Stimulated activated CD4-positive, alpha-beta T cell treated with anti-CD3 and anti-CD28 coated beads, Interleukin-2, amount 100 ng/mL, for 24 hours (primary cell): ENCODE results near the gene DSCAML1.
A peak's percentile ranks its signal among the peaks of the same experiment; 100 is the strongest.

Experiments used
- DNase-seq, 2 donors: peaks; one replicate each; pipeline ENCODE4 v3.0.0-alpha.2; 2020

DSCAML1 gene

DNA sequence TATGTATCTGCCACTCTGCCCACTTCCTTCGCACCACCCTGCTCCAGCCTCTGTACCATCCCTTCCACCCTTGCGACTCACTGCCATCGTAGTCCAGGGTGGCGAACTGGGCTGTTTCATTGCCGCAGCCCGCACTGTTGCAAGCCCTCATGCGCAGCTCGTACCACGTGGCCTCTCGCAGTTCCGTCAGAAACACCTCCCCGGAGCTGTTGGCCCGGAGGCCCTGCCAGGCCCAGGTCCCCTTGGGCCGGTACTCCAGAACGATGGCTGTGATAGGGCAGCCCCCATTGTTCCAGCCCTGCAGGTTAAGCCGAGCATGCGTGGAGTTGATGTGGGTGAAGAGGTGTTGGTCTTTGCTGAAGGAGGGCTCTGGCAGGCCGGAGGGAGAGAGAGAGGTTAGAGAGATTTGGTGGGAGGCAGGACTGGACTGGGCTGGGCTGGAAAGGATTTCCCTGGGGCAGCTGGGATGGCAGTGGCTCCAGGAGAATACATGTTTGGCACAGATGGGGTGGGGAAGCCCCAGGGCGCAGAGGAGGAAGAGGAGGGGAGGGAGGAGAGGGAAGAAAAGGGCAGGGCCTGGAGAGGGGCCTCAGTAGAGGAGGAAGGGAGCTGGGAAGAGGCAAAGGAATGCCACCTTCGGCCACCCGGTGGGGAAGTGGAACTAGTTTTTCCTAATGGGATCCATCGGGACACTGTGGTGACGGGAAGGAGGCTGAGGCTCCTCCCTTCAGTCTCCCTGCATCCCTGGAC is 359.8 kb downstream of the DSCAML1 start:
- DNase-seq, result no peak

DNA sequence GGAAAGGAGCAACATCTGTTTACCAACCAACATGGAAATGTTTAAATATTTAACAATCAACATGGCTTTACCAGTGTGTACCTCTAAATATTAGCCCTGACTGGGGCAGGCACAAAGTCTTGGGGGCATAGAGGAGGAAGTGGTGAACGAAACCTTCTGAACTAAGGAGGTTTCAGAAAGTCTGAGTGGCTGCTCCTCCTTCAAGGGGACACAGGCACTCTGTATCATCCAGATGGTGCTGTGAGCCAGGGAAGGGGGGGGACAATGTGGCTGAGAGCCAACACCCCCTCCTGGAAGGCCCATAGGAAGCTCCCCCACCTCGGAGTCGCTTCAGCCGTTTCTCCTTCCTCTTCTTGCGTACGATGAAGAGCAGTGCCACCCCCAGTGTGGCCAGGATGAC is 361.7 kb downstream of the DSCAML1 start:
- no peak for DNase-seq

DNA sequence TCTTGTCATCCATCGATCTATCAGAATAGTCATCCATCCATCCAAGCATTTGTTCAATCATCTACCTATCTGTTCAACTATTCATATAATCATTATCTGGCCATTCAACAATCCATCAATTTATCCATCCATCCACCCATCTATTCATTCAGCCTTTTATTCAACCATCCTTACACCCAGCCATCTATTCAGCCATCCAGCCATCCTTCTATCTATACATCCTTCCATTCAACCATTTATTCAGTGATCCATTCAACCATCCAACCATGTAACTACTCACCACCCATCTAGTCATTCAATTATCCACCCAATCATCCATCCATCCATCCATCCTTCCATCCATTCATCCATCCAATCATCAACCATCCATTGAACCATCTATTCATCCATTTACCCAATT is 362.5 kb downstream of the DSCAML1 start:
- DNase-seq, result no peak

DNA sequence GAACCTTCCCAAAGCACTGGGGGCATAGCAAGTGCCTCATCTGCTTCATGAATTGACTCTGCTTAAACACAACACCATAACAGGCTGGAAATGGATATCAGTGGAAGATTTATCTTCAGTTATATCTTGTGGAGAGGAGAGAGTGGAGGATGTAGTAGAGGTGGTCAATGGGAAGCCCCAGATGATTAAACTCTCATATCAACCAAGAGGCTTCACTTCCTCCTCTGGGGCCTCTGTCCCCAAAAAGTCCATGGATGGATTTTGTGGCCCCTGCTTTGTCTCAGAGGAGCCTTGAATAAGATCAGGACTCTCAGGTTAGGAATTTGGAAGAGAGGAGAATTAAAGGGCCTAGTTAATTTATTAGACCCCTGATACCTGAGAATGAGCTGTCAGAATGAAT is 363.3 kb downstream of the DSCAML1 start:
- no peak for DNase-seq

DNA sequence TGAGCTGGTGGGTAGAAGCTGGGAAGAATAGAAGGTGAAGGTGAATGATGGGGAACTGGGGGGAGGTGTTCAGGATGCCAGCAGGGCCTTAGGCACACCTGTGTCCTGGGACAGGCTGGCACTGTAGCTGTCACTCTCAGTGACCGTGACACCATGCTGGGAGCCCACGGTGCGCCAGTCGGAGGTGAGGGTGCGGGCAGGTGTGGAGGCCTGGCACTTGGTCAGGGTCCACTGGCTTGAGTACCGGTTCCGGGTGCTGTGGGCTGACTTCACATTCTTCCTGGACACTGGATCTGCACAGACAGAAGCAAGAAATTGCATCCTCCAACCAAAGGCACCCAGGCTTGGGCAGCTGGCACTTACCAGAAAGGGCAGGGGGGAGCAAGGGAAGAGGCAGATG is 365.6 kb downstream of the DSCAML1 start:
- DNase-seq, result no peak

DNA sequence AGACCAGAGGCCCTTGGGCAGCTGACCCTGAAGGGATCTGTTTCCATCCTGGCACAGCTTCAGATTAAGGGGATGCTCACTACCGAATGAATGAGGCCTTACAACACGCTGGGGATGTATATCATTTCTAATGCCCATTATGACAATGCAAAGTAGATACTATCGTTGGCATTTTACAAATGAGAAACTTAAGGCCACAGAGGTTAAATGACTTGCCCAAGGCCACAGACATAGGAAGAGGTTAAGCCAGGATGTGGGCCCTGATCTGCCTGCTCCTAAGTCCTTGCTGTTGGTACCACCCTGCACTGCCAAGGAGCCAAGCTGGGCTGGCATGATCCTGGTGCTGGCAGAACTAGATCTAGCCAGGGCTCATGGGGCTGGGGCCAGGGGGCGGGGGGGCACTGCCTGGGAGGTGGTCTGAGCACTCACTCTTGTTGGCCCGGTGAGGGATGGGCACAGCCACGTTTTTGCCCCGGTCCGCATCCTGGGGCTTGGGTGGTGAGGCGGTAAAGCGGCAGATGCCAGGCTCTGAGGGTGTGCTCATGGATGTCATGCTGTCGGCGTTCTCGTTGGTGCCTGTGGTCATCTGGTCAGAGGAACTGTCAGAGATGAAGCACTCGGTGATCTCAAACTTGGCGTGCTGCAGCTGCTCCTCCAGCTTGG is 366.6 kb downstream of the DSCAML1 start:
- no peak for DNase-seq

DNA sequence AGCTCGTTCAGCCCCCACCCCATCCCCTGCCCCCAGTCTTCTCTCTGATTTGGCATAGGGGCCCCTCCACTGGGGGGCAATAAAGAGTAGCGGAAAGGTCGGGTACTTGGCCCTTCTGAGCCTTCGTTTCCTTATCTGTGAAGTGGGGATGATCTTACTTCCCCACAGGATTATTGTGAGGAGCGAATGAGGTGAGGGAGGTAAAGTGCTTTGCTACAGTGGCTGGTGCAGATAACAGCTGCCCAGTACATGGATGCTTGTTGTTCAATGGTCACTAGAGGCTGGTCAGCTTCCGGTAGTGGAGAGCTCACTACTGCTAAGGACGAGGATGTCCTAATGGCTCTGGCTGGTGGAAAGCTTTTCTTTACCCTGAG is 368.2 kb downstream of the DSCAML1 start:
- DNase-seq, result no peak

DNA sequence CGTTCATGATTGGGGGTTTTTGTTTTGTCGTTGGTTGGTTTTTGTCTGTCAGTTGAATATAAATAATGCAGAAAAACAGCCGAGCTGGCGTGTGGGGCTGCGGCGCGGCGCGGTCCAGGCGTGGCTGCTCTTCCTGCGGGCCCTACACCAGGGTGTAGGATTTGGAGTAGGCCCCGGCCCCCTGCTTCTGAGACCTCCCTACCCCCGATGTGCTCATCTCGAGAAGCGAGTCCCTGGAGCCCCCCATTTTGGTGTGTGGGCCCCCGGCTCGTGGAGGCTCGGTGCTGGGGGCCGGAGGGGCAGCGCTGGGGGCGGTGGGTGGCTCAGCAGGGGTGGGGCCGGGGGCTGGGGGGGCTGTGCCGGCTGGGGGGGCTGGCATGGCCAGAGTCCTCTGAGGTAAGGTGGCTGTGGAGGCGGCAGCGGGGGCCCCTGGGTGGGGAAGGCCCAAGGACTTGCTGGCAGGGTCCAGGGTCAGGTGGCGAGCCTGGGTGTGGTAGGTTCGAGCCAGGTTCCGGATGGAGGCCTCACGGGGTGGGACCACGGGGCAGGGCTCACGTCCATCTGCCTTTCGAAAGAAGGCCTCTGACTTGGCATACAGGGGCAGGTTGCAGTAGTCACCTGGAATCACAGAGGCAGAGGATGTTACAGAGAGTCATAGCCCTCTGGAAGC is 368.7 kb downstream of the DSCAML1 start:
- no peak for DNase-seq

DNA sequence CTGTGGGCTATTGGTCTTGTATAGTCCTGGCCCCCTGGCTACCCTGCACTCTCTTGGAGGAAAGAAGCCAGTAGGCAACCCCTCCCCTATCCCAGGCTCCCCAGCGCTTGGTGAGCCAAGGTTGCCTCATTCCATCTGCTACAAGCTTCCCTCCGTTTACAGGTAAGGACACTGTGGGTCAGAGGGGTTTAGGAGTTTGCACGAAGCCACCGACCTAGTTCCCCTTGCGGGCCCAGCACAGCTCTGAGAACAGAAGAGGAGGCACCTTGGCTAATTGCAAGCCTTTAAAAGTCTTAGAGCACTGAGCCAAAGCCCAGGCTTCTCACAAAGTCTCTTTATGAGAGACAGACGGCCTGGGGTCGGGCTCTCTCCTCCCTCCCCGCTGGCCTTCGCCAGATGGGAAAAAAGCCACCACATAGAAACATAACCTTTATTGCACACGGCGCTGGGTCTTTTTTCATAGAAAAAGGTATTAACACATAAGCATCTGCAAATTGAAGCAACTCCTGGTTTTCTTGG is 369.6 kb downstream of the DSCAML1 start:
- no peak for DNase-seq

DNA sequence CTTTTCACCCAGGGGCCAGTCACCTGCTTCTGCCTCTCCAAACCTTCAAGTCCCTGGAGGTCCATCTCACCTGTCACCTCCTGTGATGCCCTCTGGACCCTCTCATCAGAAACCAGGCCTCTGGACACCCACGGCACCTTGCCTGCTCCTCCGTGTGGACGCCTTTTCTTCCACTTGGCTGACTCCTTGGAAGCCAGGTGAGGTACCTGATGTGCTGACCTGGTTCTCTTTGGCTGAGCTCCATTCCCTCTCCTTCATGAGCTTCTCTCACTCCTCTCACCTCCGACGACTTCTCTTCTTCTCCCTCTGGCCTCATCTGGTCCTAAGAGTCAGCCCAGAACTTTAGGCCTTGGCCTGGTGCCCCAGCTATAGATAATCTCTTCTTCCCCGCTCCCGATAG is 370.1 kb downstream of the DSCAML1 start:
- DNase-seq, result no peak

DNA sequence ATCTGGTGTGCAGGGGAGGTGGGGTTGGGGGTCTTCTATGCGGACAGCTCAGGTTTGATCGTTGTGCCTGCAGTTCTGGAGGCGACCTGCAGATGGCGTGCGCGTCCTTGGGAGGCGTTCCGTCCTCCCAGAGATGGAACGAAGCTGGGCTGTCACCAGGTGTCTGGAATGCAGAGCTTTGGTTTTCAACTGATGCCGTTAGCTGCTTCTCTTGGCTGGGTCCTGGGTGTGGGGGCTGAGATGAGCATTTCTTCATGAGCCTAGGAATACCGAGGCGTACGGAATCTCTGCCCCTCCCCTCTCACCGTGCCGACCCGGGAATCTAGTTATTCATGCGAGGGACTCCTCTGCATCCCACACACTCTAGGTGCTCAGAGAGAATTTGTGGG is 370.7 kb downstream of the DSCAML1 start:
- DNase-seq, result peak; percentile 76 to 85

DNA sequence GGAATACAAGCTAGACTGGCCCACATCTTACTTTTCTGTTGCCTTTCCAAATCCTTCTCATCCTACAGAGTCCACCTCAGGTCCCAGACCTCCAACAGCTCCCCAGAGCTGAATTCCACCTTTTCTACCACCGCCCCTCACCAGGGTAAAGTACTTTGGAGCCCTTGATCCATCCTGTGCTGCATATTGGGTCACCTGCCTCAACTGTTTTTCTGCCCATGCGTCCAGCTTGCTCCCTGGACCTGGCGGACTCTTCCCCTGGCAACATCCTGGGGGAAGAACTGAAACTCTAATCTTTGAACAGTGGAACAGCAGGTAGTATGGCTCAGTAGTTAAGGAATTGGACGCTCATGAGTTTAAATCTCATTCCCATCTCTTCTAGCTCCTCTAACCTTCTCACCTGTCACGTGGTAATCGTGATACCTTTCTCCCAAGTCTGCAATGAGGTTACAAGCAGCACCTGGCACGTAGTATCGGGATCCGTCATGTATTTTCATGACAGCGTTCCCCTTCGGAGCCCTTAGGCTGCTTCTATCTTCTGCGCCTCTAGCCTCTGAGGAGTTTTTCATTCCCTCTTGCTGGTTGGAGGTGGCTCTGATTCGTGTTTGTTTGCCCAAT is 371.2 kb downstream of the DSCAML1 start:
- DNase-seq, result no peak

DNA sequence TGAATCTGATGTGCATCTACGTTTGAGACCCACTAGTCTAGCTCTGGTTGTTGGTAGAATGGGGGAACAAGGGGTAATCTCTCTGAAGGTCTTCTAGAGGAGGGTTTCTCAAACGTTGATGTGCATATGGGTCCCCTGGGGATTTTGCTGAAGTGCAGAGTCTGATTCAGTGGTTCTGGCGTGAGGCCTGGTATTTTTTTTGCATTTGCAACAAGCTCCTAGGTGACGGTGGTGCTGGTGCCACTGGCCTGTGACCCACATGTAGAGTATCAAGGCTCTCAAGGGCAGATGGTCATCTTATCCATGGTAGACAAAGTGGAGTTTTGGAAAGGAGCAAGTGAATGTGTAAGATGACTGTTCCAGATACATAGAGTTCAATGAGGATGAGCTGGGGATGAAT is 372.2 kb downstream of the DSCAML1 start:
- no peak for DNase-seq

DNA sequence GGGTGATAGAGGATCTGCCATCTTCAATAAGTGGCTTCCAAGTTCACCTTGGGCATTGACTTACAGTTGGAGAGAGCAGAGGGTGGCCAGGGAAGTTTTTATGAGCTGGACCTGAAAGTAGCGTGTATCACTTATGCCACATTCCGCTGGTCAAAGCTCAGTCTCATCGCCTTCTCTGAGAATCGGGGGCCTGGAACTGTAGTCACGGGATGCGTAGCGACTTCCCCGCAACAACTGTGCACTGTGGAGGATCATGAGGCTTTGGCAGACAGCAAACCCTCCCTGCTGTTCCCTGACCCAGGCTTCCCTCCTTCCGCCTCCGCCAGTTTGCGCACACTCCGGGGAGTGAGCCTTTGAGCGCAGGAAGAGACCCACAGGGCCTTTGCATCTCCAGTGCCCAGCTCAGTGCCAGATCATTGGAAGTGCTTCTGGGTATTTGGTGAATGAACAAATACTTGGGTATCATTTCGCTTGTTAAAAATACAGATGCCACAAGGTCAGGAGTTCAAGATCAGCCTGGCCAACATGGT is 373.9 kb downstream of the DSCAML1 start:
- DNase-seq, result no peak

DNA sequence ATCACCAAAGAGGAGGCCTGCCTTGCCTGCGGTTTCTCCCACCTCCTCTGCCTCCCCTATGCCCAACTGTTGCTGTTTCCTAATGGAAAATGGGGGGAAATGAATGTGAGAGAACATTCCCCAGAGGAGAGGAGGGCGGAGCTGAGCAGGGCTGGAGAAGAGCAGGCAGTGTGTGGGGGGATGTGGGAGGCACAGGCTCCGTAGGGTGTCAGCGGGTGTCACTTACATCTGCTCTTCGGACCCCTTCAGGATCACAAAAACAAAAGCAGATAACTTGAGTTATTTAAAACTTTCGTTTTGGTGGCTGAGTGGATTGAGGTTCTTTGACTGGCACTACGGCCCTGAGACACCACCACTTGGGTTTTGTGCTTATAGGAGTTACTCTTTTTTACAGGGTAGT is 375.5 kb downstream of the DSCAML1 start:
- no peak for DNase-seq

DNA sequence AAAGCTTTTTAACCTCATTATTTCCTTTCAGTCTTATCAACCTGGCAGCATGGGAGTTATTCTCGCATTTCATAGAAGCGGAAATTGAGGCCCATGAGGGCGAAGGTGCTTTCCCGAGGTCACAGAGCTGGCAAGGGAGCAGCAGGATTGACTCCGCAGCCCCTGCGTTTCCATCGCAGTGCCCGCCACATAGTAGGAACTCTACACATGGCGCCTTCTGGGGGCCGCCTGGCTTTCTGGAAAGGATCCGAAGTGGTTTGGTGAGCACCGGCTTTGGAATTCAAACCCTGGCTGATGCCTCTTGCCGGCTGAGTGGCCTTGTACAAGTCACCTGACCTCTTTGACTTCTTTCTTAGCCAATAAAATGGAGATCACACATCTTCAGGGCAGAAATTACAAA is 376.0 kb downstream of the DSCAML1 start:
- DNase-seq, result no peak

DNA sequence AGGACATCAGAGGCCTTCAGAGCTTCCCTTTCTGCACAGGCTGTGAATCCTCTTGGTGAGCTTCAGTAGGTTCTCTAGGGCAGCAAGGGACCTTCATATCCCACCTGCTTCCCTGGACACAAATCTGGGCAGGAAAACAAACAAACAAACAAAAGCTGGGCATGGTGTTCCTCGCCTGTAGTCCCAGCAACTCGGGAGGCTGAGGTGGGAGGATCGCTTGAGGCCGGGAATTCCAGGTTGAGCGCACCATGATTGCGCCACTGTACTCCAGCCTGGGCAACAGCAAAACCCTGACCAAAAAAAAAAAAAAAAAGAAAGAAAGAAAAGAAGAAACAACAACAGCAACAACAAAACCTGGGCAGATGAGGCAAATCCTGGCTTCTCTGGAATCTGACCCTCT is 376.4 kb downstream of the DSCAML1 start:
- DNase-seq, result no peak

DNA sequence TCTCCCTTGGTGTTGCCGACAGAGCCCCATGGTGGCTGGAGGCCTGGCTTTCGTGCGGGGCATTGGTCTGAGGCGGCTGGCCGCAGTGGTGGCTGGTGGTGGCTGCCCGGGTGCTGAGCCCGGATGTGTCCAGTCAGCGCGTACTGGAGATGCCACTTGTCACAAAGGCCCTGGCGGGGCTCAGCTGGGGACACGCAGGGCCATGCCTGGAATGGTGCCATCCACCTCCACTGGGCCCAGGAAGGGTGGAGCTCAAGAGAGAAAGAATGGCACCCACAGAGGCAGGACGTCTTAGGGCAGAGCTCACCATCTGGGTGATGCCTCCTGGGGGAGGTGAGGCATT is 376.9 kb downstream of the DSCAML1 start:
- no peak for DNase-seq

DNA sequence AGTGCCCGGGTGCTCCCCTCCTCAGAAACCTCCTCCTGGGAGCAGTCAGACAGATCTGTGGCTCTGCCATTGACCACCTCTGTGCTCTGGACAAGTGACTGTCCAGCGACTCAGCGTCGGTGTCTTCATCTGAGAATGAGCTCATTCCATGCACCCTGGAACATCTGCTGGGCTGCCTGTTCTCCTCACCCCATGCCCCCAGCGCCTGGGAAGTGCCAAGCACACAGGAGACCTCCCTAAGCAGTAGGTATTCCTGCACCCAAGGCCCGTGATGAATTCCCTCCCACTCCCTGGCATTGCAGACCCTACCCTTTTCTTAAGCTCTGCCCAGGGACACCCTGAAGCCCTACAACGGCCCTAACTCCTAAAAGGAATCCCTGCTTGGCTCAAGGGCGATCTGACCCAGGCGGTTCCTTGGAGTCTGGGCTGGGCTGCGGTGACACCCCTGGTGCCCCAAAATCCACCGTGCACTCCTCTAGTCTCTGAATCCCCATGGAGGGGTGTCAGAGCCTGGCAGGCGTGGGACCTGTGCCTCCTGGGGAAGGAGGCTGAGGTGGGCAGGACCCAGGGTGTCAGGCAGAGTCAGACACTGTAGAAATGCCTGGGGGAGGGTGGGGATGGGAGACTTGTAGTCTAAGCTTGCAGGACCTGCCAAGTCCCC is 377.4 kb downstream of the DSCAML1 start:
- no peak for DNase-seq

DNA sequence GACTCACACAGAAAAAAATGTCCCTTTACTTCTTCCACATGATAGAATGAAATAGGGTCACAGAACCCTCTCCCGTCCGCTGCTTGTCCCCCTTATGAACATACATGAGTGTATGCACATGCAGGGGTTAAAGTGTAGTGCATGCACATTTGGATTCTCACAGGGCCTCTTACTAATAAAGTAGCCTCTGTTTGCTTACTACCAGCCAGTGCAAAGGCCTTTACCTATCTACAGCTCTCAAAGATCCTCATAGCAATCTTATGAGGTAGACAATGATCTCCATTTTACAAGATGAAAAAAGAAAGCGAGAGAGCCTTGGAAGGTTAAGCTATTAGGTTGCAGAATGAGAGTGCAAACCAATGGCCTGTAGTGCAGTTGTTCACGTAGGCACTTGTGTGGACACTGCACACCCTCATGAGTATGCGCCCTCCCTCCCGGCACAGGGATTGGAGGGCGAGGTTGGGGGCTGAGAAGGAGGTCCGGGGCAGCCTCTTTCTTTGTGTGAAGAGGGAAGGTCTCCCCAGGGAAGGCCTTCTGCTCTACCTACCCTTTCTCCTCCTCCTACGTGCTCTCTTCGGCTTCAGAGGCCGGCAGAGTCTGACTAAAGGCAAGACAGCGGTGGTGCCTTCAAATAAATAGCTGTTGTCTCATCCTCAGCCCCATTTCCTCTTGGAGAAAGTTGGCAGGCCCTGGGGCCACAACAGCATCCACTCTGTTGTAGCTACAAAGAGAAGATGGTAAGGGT is 378.1 kb downstream of the DSCAML1 start:
- no peak for DNase-seq

DNA sequence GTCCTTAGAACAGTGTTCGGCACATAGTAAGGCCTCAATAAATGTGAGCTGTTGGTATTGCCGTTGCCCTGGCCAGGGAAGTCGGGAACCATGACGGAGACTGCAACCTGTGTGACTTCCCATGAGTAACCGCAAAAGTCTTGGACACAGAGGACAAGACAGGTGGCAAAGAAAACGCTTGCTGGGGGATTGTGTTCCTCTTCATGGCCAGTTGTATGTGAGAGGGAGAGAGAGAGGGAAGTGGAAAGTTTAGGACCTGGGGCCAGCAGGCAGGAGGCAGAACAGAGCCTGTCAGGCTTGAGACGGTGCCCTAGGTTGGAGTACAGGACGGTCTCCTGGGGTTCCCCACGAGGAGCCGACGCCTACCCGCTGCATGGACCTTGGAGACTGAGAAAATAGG is 379.2 kb downstream of the DSCAML1 start:
- DNase-seq, result no peak

DNA sequence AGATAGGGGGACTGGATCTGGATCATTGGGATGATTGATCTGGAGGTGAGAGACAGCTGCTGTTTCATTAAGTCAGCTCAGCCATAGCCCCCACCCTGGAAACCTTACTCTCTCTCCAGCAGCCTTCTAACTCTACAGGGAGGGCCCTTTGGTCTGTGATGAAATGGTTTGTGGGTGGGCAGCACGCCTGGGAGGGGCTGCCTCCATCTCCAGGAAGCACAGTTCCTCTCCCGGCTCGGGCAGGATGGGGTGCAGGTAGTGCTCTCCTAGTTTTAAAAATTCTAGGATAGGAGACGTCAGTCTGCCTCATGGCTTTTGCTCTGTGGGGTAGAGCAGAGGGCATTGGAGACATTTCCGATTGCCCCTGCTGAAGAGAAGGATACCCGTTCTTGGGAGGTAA is 379.7 kb downstream of the DSCAML1 start:
- DNase-seq, result no peak
